Measurements from ENCODE around the gene LRRC8C. TPM values are rescaled to one million over a fixed set of nuclear protein-coding genes. Genes with fewer than 3 reads are reported as not detected.

Gene LRRC8C
- total RNA-seq, 1 experiment from 2014 or later: 8.4 TPM

DNA sequence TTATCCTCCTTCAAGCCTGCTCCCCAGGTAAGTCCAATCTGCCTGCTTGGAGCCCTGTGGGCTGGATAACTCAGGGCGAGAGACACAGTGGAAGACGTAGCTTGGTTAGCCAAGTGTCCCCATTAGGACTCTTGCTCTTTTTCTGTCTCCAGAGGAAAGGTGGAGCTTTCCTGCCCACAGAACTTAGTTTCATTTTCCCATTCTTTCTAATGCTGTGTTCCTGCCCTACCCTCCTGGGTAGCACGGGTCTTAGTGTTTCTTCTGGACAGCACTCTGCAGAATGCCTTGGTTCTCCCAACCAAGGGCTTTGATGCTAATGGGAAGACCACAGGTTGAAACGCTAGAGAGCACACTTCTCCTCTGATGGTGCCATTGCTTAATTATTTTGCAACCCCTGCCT lies 95.5 kb downstream of the LRRC8C start:
- Histone ChIP-seq H3K9me3 (ENCODE audit: control insufficient read depth in 1 of 2, insufficient read depth in 1 of 2, low read depth in 1 of 2, low read length in 2 of 2) (no peaks in the 10 kb centered on the region), H3K27ac (ENCODE audit: low read depth, low read length) (no peak overlapping the region), H3K27me3 (ENCODE audit: insufficient read depth, low read length) (no peaks in the 10 kb centered on the region), H3K36me3 (ENCODE audit: control insufficient read depth in 1 of 2, insufficient read depth in 2 of 2, low read length in 2 of 2) (no peaks in the 10 kb centered on the region), H3K4me3 (replicated peaks in 1 of 2; ENCODE audit: low read depth in 1 of 2, low read length in 2 of 2) (no peak overlapping the region), H3K79me2 (ENCODE audit: insufficient read depth, low read length) (no peaks in the 10 kb centered on the region), H3K9ac (ENCODE audit: low read length) (no peak overlapping the region), H2AFZ (ENCODE audit: low read depth, low read length, poor library complexity, severe bottlenecking) (no peak overlapping the region), H3K9me2 (ENCODE audit: insufficient read depth) (no peaks in the 10 kb centered on the region), H3K4me1 (ENCODE audit: control insufficient read depth in 1 of 2, insufficient read depth in 2 of 2, low read length in 2 of 2) (peaks cover 0 to 5% of the 10 kb centered on the region in 2 experiments; a peak in 1 of 4 replicates), H4K20me1 (ENCODE audit: insufficient read depth) (no peaks in the 10 kb centered on the region), H3K4me2 (ENCODE audit: low read length) (no peak overlapping the region)
- intact Hi-C loops (cut with micrococcal nuclease): no loop called here
- ATAC-seq (no peak), DNase-seq (ENCODE audit: low read depth, low spot score) (no peak)
- TF ChIP-seq JUND (IDR thresholded peaks at IDR 0.05): no peak
- TF ChIP-seq SRF (IDR thresholded peaks at IDR 0.05; ENCODE audit: low read depth): no peak
- TF ChIP-seq, protein P1, sequence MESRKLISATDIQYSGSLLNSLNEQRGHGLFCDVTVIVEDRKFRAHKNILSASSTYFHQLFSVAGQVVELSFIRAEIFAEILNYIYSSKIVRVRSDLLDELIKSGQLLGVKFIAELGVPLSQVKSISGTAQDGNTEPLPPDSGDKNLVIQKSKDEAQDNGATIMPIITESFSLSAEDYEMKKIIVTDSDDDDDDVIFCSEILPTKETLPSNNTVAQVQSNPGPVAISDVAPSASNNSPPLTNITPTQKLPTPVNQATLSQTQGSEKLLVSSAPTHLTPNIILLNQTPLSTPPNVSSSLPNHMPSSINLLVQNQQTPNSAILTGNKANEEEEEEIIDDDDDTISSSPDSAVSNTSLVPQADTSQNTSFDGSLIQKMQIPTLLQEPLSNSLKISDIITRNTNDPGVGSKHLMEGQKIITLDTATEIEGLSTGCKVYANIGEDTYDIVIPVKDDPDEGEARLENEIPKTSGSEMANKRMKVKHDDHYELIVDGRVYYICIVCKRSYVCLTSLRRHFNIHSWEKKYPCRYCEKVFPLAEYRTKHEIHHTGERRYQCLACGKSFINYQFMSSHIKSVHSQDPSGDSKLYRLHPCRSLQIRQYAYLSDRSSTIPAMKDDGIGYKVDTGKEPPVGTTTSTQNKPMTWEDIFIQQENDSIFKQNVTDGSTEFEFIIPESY (IDR thresholded peaks at IDR 0.05; ENCODE audit: extremely low read depth, insufficient replicate concordance, low read length): no peak
- TF ChIP-seq, protein P2, sequence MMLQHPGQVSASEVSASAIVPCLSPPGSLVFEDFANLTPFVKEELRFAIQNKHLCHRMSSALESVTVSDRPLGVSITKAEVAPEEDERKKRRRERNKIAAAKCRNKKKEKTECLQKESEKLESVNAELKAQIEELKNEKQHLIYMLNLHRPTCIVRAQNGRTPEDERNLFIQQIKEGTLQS (IDR thresholded peaks at IDR 0.05): no peak
- no peak for TF ChIP-seq SIN3A (IDR thresholded peaks at IDR 0.05; ENCODE audit: low read depth)
- TF ChIP-seq POLR2A (IDR thresholded peaks at IDR 0.05; ENCODE audit: borderline replicate concordance, extremely low read depth, insufficient read depth, insufficient read length): no peak
- ChIA-PET RAD21 (ENCODE audit: low non-redundant PET in 1 of 2, low total read pairs in 2 of 2, uncharacterized antibody in 2 of 2, unreplicated experiment in 2 of 2) (no interaction called here), CTCF (no interaction called here), POLR2A (no interaction called here)
- no TSS peak for BruUV-seq (replicated peaks)

DNA sequence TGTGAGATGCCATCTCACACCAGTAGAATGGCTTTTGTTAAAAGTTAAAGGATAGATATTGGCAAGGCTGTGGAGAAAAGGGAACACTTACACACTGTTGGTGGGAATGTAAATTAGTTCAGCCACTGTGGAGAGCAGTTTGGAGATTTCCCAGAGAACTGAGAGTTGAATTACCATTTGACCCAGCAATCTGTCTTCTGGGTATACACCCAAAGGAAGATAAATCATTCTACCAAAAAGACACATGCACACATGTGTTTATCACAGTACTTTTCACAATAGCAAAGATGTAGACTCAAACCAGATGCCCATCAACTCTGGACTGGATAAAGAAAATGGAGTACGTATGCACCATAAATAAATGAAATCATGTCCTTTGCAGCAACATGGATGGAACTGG lies 99.3 kb downstream of the LRRC8C start:
- no peak for ATAC-seq
- H4K20me1 ChIP-seq (ENCODE audit: insufficient read depth): no peaks in the 10 kb centered on the region
- no peaks in the 10 kb centered on the region for H3K36me3 ChIP-seq (ENCODE audit: control insufficient read depth in 1 of 2, insufficient read depth in 2 of 2, low read length in 2 of 2)
- no peaks in the 10 kb centered on the region for H3K9me2 ChIP-seq (ENCODE audit: insufficient read depth)
- H3K27me3 ChIP-seq (ENCODE audit: insufficient read depth, low read length): no peaks in the 10 kb centered on the region
- no peak overlapping the region for H3K4me2 ChIP-seq (ENCODE audit: low read length)
- H3K9ac ChIP-seq (ENCODE audit: low read length): no peak overlapping the region
- H3K9me3 ChIP-seq (ENCODE audit: control insufficient read depth in 1 of 2, insufficient read depth in 1 of 2, low read depth in 1 of 2, low read length in 2 of 2): no peaks in the 10 kb centered on the region
- no TSS peak for BruUV-seq (replicated peaks)
- POLR2A ChIA-PET: no interaction called here
- no peaks in the 10 kb centered on the region for H3K4me1 ChIP-seq (ENCODE audit: control insufficient read depth in 1 of 2, insufficient read depth in 2 of 2, low read length in 2 of 2)
- CTCF ChIA-PET: no interaction called here
- no peak for DNase-seq (ENCODE audit: low read depth, low spot score)
- intact Hi-C loops (cut with micrococcal nuclease): no loop called here
- H2AFZ ChIP-seq (ENCODE audit: low read depth, low read length, poor library complexity, severe bottlenecking): no peak overlapping the region
- H3K27ac ChIP-seq (ENCODE audit: low read depth, low read length): no peak overlapping the region
- no peak overlapping the region for H3K4me3 ChIP-seq (replicated peaks in 1 of 2; ENCODE audit: low read depth in 1 of 2, low read length in 2 of 2)
- no peaks in the 10 kb centered on the region for H3K79me2 ChIP-seq (ENCODE audit: insufficient read depth, low read length)
- RAD21 ChIA-PET (ENCODE audit: low non-redundant PET in 1 of 2, low total read pairs in 2 of 2, uncharacterized antibody in 2 of 2, unreplicated experiment in 2 of 2): no interaction called here
- TF ChIP-seq, protein P3, sequence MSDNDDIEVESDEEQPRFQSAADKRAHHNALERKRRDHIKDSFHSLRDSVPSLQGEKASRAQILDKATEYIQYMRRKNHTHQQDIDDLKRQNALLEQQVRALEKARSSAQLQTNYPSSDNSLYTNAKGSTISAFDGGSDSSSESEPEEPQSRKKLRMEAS (IDR thresholded peaks at IDR 0.05): no peak
- TF ChIP-seq RAD21 (IDR thresholded peaks at IDR 0.05; ENCODE audit: low read depth): no peak
- TF ChIP-seq, protein P1 (IDR thresholded peaks at IDR 0.05; ENCODE audit: extremely low read depth, insufficient replicate concordance, low read length): no peak
- TF ChIP-seq, protein P4, sequence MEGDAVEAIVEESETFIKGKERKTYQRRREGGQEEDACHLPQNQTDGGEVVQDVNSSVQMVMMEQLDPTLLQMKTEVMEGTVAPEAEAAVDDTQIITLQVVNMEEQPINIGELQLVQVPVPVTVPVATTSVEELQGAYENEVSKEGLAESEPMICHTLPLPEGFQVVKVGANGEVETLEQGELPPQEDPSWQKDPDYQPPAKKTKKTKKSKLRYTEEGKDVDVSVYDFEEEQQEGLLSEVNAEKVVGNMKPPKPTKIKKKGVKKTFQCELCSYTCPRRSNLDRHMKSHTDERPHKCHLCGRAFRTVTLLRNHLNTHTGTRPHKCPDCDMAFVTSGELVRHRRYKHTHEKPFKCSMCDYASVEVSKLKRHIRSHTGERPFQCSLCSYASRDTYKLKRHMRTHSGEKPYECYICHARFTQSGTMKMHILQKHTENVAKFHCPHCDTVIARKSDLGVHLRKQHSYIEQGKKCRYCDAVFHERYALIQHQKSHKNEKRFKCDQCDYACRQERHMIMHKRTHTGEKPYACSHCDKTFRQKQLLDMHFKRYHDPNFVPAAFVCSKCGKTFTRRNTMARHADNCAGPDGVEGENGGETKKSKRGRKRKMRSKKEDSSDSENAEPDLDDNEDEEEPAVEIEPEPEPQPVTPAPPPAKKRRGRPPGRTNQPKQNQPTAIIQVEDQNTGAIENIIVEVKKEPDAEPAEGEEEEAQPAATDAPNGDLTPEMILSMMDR (IDR thresholded peaks at IDR 0.05 in 2 of 3, conservative IDR thresholded peaks at IDR 0.05 in 1 of 3; ENCODE audit: borderline replicate concordance in 1 of 3, insufficient read depth in 1 of 3, low read depth in 2 of 3, low read length in 2 of 3): no peak
- no peak for TF ChIP-seq SIN3A (IDR thresholded peaks at IDR 0.05; ENCODE audit: low read depth)
- TF ChIP-seq EGR1 (IDR thresholded peaks at IDR 0.05; ENCODE audit: low read depth): no peak
- TF ChIP-seq POLR2AphosphoS5 (IDR thresholded peaks at IDR 0.05; ENCODE audit: low read depth, low read length): no peak
- no peak for TF ChIP-seq ELF1 (IDR thresholded peaks at IDR 0.05; ENCODE audit: borderline replicate concordance, low read depth)
- no peak for TF ChIP-seq TCF7L2 (IDR thresholded peaks at IDR 0.05; ENCODE audit: borderline replicate concordance, extremely low read depth, insufficient read depth, insufficient read length)
- no peak for TF ChIP-seq EZH2phosphoT487 (IDR thresholded peaks at IDR 0.05; ENCODE audit: borderline replicate concordance)

Measured in HCT116 (cell line).